BJ (cell line): ENCODE data around the gene AATK. TPM values are rescaled to one million over a fixed set of nuclear protein-coding genes. Genes with fewer than 3 reads are reported as not detected.

Source experiments
- CTCF ChIA-PET: fragments of 350-600 bp; formaldehyde crosslinking; extraction: SDS; loops from one replicate; lab custom pipeline; 2021; ENCODE audit warnings: antibody characterized with exemption, inconsistent platforms; lab: Yijun Ruan, JAX
- POLR2A ChIA-PET: fragments of 300-600 bp; sonication (Branson Sonifier 250); formaldehyde crosslinking; extraction: SDS; loops from one replicate; lab custom pipeline; 2021; ENCODE audit warnings: antibody characterized with exemption; lab: Charles Lee
- DNase-seq: peaks from one replicate; pipeline ENCODE4 v3.0.0-alpha.2; 2011; ENCODE audit warnings: low read depth
- H3K27me3 ChIP-seq: 2 replicates; pipeline ENCODE4 v1.6.0; 2011; ENCODE audit warnings: low read length; ENCODE audit not compliant: control insufficient read depth, insufficient read depth
- H3K36me3 ChIP-seq: 2 replicates; pipeline ENCODE4 v1.5.1; 2011; ENCODE audit warnings: low read length; ENCODE audit not compliant: control insufficient read depth, insufficient read depth
- H3K4me3 ChIP-seq: 2 replicates; pipeline ENCODE4 v1.5.1; 2011; ENCODE audit warnings: low read depth, mild to moderate bottlenecking, control low read depth, low read length
- CTCF ChIP-seq: IDR thresholded peaks from 2 replicates; pipeline ENCODE4 v1.5.1; 2011; ENCODE audit warnings: low read depth, mild to moderate bottlenecking, control low read depth, inconsistent platforms, low read length, moderate library complexity; ENCODE audit not compliant: insufficient read depth
- polyA plus RNA-seq: library from polyadenylated mRNA; depleted of rRNA; stranded (reverse); fragments of >200 nt; gene quantifications from 2 replicates; pipeline ENCODE4 v1.2.3, GENCODE V29; 2011

The AATK gene
- polyA plus RNA-seq, 1 experiment, result 0.29 TPM

GRCh38 chr17:81164371-81165245 lies 1.4 kb downstream of the AATK start:
- no peak for TF ChIP-seq CTCF
- H3K27me3 ChIP-seq, result peaks cover 24% of the 10 kb centered on the region
- POLR2A ChIA-PET, result no interaction called here

GRCh38 chr17:81163703-81164370 lies 2.2 kb downstream of the AATK start:
- no peak for TF ChIP-seq CTCF
- H3K4me3 ChIP-seq, result no peak overlapping the region
- POLR2A ChIA-PET, result no interaction called here
- H3K27me3 ChIP-seq, result peaks cover 24% of the 10 kb centered on the region
- DNase-seq, result no peak
- no peaks in the 10 kb centered on the region for H3K36me3 ChIP-seq
- CTCF ChIA-PET, result no interaction called here

More at GRCh38 chr17:81164371-81165245, 1.4 kb downstream of the AATK start:
- Histone ChIP-seq H3K4me3 (no peak overlapping the region), H3K36me3 (no peaks in the 10 kb centered on the region)
- no peak for DNase-seq
- CTCF ChIA-PET, result interaction anchor here (0.7 to 0.8 kb wide), 2 partner anchors 11 to 21 kb away, joined by 3 to 4 read pairs; no protein-coding TSS in a partner anchor

- no peak for TF ChIP-seq CTCF
- ChIA-PET CTCF (no interaction called here), POLR2A (no interaction called here)
- no peak overlapping the region for H3K4me3 ChIP-seq
- no peaks in the 10 kb centered on the region for H3K36me3 ChIP-seq
- peaks cover 24% of the 10 kb centered on the region for H3K27me3 ChIP-seq
- no peak for DNase-seq
These were observed 2.8 kb downstream of the AATK start for GRCh38 chr17:81163051-81163695.

- DNase-seq, result no peak
- ChIA-PET CTCF (no interaction called here), POLR2A (no interaction called here)
- Histone ChIP-seq H3K27me3 (peaks cover 17% of the 10 kb centered on the region), H3K36me3 (no peaks in the 10 kb centered on the region), H3K4me3 (no peak overlapping the region)
- TF ChIP-seq CTCF, result no peak
These were observed 3.5 kb downstream of the AATK start for GRCh38 chr17:81162491-81162890.

GRCh38 chr17:81161972-81162371 lies 4.0 kb downstream of the AATK start:
- DNase-seq, result no peak
- TF ChIP-seq CTCF, result no peak
- ChIA-PET CTCF (interaction anchor here (0.7 kb wide), 1 partner anchor 39 kb away, joined by 6 read pairs; no protein-coding TSS in a partner anchor), POLR2A (no interaction called here)
- Histone ChIP-seq H3K4me3 (no peak overlapping the region), H3K27me3 (peaks cover 13% of the 10 kb centered on the region), H3K36me3 (no peaks in the 10 kb centered on the region)
